K562 (cell line): Measurements from ENCODE around the gene HUS1.

ENCODE experiments used
- ADNP ChIP-seq: fragments of 200-800 bp; sonication (Bioruptor generic); IDR thresholded peaks from 2 replicates; pipeline ENCODE4 v1.6.1; 2016; ENCODE audit warnings: missing genetic modification characterization, missing compliant biosample characterization
- CBX8 ChIP-seq: fragments of 200-600 bp; sonication (generic); IDR thresholded peaks from 2 replicates; pipeline ENCODE4 v1.6.1; 2012; ENCODE audit warnings: borderline replicate concordance, mixed run types, low read depth, mild to moderate bottlenecking, moderate library complexity, mixed read lengths, low read length, control low read depth, inconsistent platforms; ENCODE audit not compliant: poor library complexity, severe bottlenecking; ENCODE audit errors: extremely low read depth
- EP300 ChIP-seq: IDR thresholded peaks from 2 replicates; pipeline ENCODE4 v1.6.1; 2012; ENCODE audit warnings: low read length, improper control_type of control experiment
- GABPA ChIP-seq: fragments of 200-800 bp; sonication (Bioruptor generic); conservative IDR thresholded peaks from 2 replicates; pipeline ENCODE4 v1.6.1; 2016; ENCODE audit warnings: low read depth, missing genetic modification characterization, missing compliant biosample characterization
- SMARCA5 ChIP-seq: fragments of 450-650 bp; IDR thresholded peaks from 2 replicates; pipeline ENCODE4 v1.6.1; 2016
- TEAD4 ChIP-seq, 2 experiments: sonication (generic) in 1 of 2; formaldehyde crosslinking in 1 of 2; IDR thresholded peaks; 2 replicates each; pipeline versions ENCODE4 v1.6.1 to v1.8.0; 2012 to 2022; ENCODE audit warnings: borderline replicate concordance in 1 of 2, inconsistent platforms in 1 of 2, low read length in 1 of 2, mild to moderate bottlenecking in 1 of 2, missing genetic modification reagents in 1 of 2
- ZNF274 ChIP-seq: IDR thresholded peaks from 2 replicates; pipeline ENCODE4 v1.6.1; 2011; ENCODE audit warnings: low read depth, mild to moderate bottlenecking, low read length, moderate library complexity, borderline replicate concordance
- TF ChIP-seq, protein P1 (sequence below): sonication (generic); formaldehyde crosslinking; IDR thresholded peaks from 2 replicates; pipeline ENCODE4 v1.8.1; 2022; ENCODE audit warnings: missing genetic modification reagents
- TF ChIP-seq, protein P2 (sequence below), 2 experiments: IDR thresholded peaks; 2 replicates each; pipeline ENCODE4 v1.6.1; 2011; ENCODE audit warnings: borderline replicate concordance in 1 of 2, control low read depth in 1 of 2, low read depth in 1 of 2, low read length in 1 of 2, mild to moderate bottlenecking in 1 of 2, mixed read lengths in 1 of 2, moderate library complexity in 1 of 2; ENCODE audit not compliant: insufficient read depth in 1 of 2, insufficient read length in 1 of 2, poor library complexity in 1 of 2, severe bottlenecking in 1 of 2; ENCODE audit errors: extremely low read depth in 1 of 2
- TF ChIP-seq, protein P3 (sequence below): fragments of 450-650 bp; IDR thresholded peaks from 2 replicates; pipeline ENCODE4 v1.6.1; 2016

DNA sequence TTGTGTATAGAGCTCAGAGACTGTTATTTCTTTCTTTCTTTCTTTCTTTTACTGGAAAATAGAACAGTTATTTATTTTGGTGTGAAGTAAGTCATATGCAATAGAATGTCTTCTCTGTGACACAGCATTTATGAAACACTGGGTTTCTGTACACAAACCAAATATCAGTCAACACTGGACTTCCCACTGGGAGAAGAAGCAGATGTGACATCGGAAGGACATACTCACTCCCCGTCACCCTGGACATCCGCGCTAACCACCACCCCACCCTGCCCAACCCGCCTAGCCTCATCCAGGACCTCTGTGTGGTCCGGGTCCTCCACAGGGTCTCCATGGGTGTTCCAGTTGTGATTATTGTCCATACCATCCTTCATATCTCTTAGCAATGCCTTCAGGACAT, 27.5 kb upstream of the HUS1 start:
- TF ChIP-seq GABPA (tag): no peak
- no peak for TF ChIP-seq ZNF274
- TF ChIP-seq, protein P1, sequence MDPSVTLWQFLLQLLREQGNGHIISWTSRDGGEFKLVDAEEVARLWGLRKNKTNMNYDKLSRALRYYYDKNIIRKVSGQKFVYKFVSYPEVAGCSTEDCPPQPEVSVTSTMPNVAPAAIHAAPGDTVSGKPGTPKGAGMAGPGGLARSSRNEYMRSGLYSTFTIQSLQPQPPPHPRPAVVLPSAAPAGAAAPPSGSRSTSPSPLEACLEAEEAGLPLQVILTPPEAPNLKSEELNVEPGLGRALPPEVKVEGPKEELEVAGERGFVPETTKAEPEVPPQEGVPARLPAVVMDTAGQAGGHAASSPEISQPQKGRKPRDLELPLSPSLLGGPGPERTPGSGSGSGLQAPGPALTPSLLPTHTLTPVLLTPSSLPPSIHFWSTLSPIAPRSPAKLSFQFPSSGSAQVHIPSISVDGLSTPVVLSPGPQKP (CRISPR knock-in tag): no peak
- TF ChIP-seq EP300: no peak
- no peak for TF ChIP-seq SMARCA5
- TF ChIP-seq ADNP (tag): no peak
- TF ChIP-seq, protein P2, sequence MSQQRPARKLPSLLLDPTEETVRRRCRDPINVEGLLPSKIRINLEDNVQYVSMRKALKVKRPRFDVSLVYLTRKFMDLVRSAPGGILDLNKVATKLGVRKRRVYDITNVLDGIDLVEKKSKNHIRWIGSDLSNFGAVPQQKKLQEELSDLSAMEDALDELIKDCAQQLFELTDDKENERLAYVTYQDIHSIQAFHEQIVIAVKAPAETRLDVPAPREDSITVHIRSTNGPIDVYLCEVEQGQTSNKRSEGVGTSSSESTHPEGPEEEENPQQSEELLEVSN (IDR thresholded peaks at IDR 0.05; ENCODE audit: borderline replicate concordance in 1 of 2, extremely low read depth in 1 of 2, insufficient read depth in 1 of 2, insufficient read length in 1 of 2, low read depth in 1 of 2, low read length in 1 of 2, poor library complexity in 1 of 2, severe bottlenecking in 1 of 2): no peak
- TF ChIP-seq, protein P3, sequence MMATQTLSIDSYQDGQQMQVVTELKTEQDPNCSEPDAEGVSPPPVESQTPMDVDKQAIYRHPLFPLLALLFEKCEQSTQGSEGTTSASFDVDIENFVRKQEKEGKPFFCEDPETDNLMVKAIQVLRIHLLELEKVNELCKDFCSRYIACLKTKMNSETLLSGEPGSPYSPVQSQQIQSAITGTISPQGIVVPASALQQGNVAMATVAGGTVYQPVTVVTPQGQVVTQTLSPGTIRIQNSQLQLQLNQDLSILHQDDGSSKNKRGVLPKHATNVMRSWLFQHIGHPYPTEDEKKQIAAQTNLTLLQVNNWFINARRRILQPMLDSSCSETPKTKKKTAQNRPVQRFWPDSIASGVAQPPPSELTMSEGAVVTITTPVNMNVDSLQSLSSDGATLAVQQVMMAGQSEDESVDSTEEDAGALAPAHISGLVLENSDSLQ: no peak
- TF ChIP-seq TEAD4 (IDR thresholded peaks at IDR 0.05; ENCODE audit: low read length): no peak
- TF ChIP-seq TEAD4 (CRISPR knock-in tag; IDR thresholded peaks at IDR 0.05; ENCODE audit: borderline replicate concordance): no peak
- no peak for TF ChIP-seq CBX8
